Measurements from ENCODE around the gene GOLGA8A.
"Not testable (repeated sequence)": the region's sequence is repeated elsewhere in the genome, so short reads cannot be mapped to it uniquely, and the experiment has no call there.

DNA sequence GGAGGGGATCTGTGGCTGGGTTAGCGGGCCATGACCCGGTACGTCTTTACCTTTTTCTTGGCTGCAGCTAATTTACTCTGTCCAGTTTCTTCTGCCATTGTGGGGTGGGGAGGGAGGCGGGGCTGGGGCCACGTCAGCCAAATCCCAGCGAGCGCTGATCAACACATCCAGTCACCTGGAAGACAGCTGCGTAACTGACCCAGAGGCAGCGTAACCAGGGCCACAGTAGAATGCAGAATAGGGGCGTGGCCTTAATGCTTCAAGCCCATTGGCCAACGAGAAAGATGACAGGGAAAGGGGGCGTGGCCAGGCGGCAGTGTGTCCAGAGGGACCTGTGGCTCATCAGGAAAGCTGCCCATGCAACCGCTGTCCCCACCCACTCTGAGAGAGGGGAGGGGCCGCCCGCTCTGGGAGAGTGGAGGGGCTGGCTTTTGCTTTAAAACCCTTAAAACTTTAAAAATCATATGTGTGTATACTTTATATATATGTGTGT, 48.0 kb downstream of the GOLGA8A start:
- TF ChIP-seq, protein P1, sequence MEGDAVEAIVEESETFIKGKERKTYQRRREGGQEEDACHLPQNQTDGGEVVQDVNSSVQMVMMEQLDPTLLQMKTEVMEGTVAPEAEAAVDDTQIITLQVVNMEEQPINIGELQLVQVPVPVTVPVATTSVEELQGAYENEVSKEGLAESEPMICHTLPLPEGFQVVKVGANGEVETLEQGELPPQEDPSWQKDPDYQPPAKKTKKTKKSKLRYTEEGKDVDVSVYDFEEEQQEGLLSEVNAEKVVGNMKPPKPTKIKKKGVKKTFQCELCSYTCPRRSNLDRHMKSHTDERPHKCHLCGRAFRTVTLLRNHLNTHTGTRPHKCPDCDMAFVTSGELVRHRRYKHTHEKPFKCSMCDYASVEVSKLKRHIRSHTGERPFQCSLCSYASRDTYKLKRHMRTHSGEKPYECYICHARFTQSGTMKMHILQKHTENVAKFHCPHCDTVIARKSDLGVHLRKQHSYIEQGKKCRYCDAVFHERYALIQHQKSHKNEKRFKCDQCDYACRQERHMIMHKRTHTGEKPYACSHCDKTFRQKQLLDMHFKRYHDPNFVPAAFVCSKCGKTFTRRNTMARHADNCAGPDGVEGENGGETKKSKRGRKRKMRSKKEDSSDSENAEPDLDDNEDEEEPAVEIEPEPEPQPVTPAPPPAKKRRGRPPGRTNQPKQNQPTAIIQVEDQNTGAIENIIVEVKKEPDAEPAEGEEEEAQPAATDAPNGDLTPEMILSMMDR (IDR thresholded peaks at IDR 0.05; ENCODE audit: low read length), result not testable (repeated sequence)
- not testable (repeated sequence) for TF ChIP-seq EZH2 (IDR thresholded peaks at IDR 0.05; ENCODE audit: borderline replicate concordance, low read length)

All from OCI-LY1 (cell line).